Mucosa of rectum (tissue), 2 donors: Measurements from ENCODE around the gene LRRC25.
A peak's percentile ranks its signal among the peaks of the same experiment; 100 is the strongest.
"Not testable (repeated sequence)": the region's sequence is repeated elsewhere in the genome, so short reads cannot be mapped to it uniquely, and the experiment has no call there.

Experiments used
- H3K27ac ChIP-seq, 2 donors: one replicate each; pipeline ENCODE4 v1.7.0; 2013; ENCODE audit warnings: inconsistent platforms in 2 of 2, low read depth in 2 of 2, low read length in 2 of 2
- H3K27me3 ChIP-seq, 2 donors: one replicate each; pipeline ENCODE4 v1.7.0; 2013; ENCODE audit warnings: low read length in 2 of 2; ENCODE audit not compliant: control insufficient read depth in 2 of 2, insufficient read depth in 2 of 2
- H3K36me3 ChIP-seq, 2 donors: one replicate each; pipeline ENCODE4 v1.7.0; 2013; ENCODE audit warnings: low read length in 2 of 2; ENCODE audit not compliant: control insufficient read depth in 2 of 2, insufficient read depth in 2 of 2
- H3K4me1 ChIP-seq, 2 donors: one replicate each; pipeline ENCODE4 v1.7.0; 2013; ENCODE audit warnings: low read length in 2 of 2, mild to moderate bottlenecking in 1 of 2; ENCODE audit not compliant: control insufficient read depth in 2 of 2, insufficient read depth in 2 of 2
- H3K4me3 ChIP-seq, 2 donors: one replicate each; pipeline ENCODE4 v1.7.0; 2013; ENCODE audit warnings: low read length in 2 of 2
- H3K9ac ChIP-seq, 2 donors: one replicate each; pipeline ENCODE4 v1.7.0; 2013; ENCODE audit warnings: low read length in 2 of 2, low read depth in 1 of 2, mild to moderate bottlenecking in 1 of 2
- H3K9me3 ChIP-seq, 2 donors: one replicate each; pipeline ENCODE4 v1.7.0; 2013; ENCODE audit warnings: low read length in 2 of 2; ENCODE audit not compliant: control insufficient read depth in 2 of 2
- donor health status: healthy.
- donor health status: Normal muscosa, but diverticular disease.

The LRRC25 gene

DNA sequence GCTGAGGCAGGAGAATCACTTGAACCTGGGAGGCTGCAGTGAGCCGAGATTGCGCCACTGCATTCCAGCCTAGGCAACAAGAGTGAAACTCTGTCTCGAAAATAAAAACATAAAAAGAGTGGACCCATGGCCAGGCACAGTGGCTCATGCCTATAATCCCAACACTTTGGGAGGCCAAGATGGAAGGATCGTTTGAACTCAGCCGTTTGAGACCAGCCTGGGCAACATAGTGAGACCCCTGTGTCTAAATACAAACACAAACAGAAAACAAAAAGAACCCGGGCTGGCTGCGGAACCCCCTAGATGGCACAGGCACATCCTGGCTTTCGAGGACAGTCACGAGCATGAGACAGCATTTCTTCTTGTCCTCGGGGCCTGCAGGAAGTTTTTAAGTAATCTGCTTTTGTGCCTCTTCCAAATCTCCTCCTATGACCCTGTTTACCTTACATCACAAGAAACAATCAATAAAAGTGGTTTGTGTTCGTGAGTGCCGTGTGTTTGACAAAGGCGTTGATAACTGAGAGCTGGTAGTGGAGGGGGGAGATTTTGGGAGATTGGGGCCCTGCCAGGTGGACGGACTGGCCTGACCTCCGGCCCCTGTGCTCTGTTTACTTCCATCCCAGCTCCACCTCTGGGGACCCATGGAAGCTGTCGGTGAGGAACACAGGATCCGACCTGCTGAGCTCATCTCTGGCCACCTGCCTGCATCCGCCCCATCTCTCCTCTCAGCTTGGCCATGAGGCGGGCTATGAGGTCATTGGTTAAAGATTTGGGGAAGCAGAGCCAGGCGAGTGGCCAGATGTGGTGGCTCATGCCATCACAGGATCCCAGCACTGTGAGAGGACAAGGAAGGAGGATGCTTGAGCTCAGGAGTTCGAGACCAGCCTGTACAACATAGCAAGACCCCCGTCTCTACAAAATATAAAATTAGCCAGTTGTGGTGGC is 17.3 kb downstream of the LRRC25 start:
- Histone ChIP-seq H3K4me1 (peaks cover 9 to 17% of the 10 kb centered on the region in 2 donors), H3K36me3 (no peaks in the 10 kb centered on the region), H3K9ac (peak overlapping the region; percentile 9 to 54), H3K27me3 (no peaks in the 10 kb centered on the region), H3K9me3 (no peaks in the 10 kb centered on the region), H3K4me3 (no peak overlapping the region), H3K27ac (peak overlapping the region; percentile 77 to 79)

DNA sequence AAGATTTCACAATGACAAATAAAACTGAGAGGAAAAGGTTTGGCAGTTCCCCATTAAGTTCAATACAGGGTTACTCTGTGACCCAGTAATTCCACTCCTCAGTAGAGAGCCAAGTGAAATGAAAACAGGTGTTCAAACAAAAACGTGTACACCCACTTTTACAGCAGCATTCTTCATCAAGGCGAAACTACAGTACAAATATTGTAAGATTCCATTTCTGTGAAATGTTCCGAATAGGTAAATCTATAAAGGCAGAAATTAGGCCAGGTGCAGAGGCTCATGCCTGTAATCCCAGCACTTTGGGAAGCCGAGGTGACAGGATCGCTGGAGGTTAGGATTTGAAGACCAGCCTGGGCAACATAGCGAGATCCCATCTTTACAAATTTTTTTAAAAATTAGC is 20.4 kb downstream of the LRRC25 start:
- Histone ChIP-seq H3K27ac (peak overlapping the region; percentile 34 to 38), H3K9me3 (no peaks in the 10 kb centered on the region), H3K9ac (no peak overlapping the region), H3K36me3 (no peaks in the 10 kb centered on the region), H3K4me3 (no peak overlapping the region), H3K27me3 (no peaks in the 10 kb centered on the region), H3K4me1 (peaks cover 18 to 31% of the 10 kb centered on the region in 2 donors)

DNA sequence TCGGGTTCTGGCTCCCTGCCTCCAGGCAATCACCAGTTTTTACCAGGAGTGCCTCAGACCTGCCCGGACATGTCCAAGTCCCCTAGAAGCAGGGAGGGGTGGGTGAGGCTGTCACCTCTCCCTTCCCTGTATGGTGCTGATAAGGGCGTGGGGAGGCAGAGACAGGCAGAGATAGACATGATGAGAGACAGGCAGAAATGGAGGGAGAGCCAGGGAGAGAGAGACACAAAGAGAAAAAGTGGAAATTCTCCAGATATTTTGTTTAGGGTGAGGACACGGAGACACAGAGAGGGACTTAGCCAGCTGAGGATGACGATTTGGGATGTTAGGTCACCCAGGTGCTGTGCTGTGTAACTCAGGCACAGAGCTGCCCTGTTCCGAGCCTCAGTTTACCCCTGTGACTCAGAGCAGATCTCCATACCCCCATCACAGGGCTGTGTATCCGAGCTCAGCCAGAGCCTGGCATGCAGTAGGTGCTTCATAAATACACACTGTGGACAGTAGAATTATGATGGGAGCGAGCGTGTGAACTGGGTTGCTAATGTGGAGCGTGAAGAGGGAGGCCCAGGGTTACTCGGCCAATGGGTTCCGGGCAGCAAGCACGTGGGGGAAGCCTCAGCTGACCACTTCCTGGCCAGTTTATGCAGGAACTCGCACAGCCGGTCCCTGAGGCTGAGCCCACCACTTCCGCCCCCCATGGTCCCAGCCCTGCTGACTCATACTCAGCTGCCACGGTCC is 23.4 kb downstream of the LRRC25 start:
- no peaks in the 10 kb centered on the region for H3K9me3 ChIP-seq
- H3K9ac ChIP-seq: peak overlapping the region; percentile 54
- H3K27ac ChIP-seq: peak overlapping the region; percentile 59 to 86
- peaks cover 11 to 21% of the 10 kb centered on the region in 2 donors for H3K4me1 ChIP-seq
- H3K36me3 ChIP-seq: no peaks in the 10 kb centered on the region
- H3K27me3 ChIP-seq: no peaks in the 10 kb centered on the region
- peak overlapping the region in 1 of 2 donors; percentile 42 for H3K4me3 ChIP-seq

DNA sequence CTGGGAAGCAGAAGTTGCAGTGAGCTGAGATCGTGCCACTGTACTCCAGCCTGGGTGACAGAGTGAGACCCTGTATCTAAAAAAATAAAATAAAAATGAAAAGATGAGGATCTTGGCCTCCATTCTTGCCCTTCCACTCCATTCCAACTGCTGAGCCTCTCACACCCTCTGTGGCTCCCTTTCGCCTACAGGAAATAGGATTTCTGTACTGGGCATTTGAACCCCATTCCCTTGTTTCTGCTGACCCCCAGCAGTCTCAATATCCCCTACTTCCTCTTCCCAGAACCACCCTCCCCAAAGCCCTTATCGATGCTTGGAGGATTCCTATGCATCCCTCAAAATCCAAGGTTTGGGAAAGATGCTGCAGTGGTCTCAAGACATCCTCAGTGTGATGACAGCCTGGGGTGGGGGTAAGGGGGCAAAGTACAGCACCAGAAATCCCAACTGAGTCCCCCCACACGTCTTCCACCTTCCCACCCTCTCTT is 24.0 kb downstream of the LRRC25 start:
- H3K9me3 ChIP-seq: no peaks in the 10 kb centered on the region
- H3K27ac ChIP-seq: peak overlapping the region; percentile 59 to 86
- H3K27me3 ChIP-seq: no peaks in the 10 kb centered on the region
- no peaks in the 10 kb centered on the region for H3K36me3 ChIP-seq
- peak overlapping the region; percentile 54 for H3K9ac ChIP-seq
- no peak overlapping the region for H3K4me3 ChIP-seq
- H3K4me1 ChIP-seq: peaks cover 11 to 21% of the 10 kb centered on the region in 2 donors

DNA sequence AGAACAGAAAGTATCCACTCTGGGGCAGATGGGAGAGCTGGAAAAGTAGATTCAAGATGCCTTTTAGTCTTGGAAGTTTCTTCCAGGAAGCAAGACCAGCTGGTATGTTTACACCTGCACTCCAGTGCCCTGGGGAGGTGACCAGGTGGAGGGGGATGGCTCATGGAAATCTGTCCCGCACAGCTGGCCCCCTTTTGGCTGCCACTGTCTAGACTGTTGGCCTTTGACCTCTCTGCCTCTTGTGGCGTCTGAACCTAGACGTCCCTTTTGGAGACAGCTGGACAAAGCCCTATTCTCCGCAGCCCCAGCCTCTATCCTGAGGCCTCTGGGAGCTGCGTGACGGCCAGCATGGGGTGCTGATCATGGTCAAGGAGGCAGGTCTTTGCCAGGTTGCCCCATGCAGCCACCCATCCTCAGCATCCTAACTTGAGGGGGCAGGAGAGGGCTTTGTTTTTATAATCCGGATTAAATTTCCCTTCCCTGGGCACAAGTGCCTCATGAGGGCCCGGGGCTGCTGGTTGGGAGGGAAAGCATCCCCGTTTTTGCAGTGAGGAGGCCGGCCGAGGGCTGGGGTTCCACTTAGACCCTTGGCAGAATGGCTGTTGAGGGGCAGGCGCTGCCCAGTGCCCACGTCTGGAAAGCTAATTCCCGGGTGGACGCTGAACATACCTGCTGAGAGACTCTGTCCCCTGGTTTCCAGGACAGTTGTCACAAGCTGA is 28.8 kb downstream of the LRRC25 start:
- H3K36me3 ChIP-seq: peaks cover 2 to 3% of the 10 kb centered on the region in 2 donors
- H3K27ac ChIP-seq: peak overlapping the region in 1 of 2 donors; percentile 23
- H3K9ac ChIP-seq: no peak overlapping the region
- no peak overlapping the region for H3K4me3 ChIP-seq
- H3K9me3 ChIP-seq: no peaks in the 10 kb centered on the region
- peaks cover 14 to 15% of the 10 kb centered on the region in 2 donors for H3K4me1 ChIP-seq
- H3K27me3 ChIP-seq: no peaks in the 10 kb centered on the region

DNA sequence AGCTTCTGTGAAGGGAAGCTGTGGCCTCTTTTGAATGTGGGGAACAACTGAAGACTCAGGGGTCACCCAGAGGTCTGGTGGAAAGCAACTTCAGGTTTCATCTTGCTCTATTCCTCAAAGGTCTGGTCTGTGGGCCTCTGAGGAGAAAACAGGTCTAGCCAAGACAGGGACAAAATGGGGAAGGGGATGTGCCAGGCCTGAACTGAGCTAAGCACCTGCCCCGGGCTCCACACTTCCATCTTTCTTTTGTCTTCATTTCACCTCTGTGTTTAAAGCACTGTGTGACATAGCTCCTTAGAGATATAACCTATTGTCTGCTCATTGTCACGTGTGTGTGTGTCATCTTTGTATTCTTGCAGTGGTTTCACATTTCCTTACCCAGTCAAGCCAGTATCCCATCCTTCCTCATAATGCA is 31.4 kb downstream of the LRRC25 start:
- Histone ChIP-seq H3K9ac (peak overlapping the region in 1 of 2 donors; percentile 85), H3K4me3 (no peak overlapping the region), H3K27ac (peak overlapping the region; percentile 88 to 93), H3K27me3 (no peaks in the 10 kb centered on the region), H3K9me3 (no peaks in the 10 kb centered on the region), H3K4me1 (peaks cover 12 to 19% of the 10 kb centered on the region in 2 donors), H3K36me3 (peaks cover 13 to 17% of the 10 kb centered on the region in 2 donors)

DNA sequence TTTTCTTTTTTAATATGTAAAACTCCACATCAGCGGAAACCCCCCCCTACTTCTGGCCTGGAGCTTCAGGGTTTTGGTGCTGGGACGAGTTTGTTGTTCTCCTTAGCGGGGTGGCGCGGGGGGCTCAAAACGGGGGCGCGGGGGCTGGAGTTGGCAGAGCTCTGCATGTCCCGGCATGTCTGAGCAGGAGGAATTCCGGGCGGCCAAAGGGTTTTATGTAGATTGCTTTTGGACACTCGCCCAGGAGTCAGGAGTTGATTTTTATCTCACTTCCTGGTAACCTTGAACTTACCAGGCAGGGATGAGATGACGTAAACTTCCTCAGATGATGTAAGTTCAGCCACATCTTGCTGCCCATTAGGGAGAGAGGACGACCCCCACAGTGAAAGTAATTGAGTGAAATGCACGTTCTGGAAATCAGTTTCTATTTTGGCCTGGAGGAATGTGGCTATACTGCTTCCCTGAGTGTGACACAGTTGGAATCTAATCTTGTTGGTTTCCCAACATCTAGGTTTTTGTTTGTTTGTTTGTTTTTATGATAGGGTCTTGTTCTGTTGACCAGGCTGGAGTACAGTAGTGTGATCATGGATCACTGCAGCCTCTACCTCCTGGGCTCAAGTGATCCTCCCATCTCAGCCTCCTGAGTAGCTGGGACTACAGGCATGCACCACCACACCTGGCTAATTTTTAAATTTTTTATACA is 32.4 kb downstream of the LRRC25 start:
- peaks cover 12 to 19% of the 10 kb centered on the region in 2 donors for H3K4me1 ChIP-seq
- peak overlapping the region; percentile 4 to 26 for H3K4me3 ChIP-seq
- H3K9ac ChIP-seq: peak overlapping the region; percentile 75 to 85
- no peaks in the 10 kb centered on the region for H3K9me3 ChIP-seq
- peak overlapping the region; percentile 88 to 93 for H3K27ac ChIP-seq
- peaks cover 13 to 17% of the 10 kb centered on the region in 2 donors for H3K36me3 ChIP-seq
- H3K27me3 ChIP-seq: no peaks in the 10 kb centered on the region

DNA sequence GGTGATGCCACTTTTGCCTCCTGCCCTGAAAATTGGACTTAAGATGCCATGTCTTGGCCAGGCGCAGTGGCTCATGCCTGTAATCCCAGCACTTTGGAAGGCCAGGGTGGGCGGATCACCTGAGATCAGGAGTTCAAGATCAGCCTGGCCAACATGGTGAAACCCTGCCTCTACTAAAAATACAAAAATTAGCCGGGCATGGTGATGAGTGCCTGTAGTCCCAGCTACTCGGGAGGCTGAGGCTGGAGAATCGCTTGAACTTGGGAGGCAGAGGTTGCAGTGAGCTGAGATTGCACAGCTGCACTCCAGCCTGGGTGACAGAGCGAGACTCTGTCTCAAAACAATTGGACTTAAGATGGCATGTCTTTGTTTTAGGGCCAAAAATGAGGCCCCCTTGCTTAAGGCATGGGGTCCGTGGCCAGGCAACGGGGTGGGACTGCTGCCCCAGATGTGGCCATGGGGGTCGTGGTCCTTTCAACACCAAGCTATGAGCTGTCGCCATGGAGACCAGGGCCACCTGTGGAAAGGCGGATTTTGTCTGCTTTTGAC is 33.1 kb downstream of the LRRC25 start:
- Histone ChIP-seq H3K4me3 (peak overlapping the region; percentile 4 to 26), H3K36me3 (peaks cover 13 to 19% of the 10 kb centered on the region in 2 donors), H3K4me1 (peaks cover 12 to 19% of the 10 kb centered on the region in 2 donors), H3K27ac (peak overlapping the region; percentile 88 to 93), H3K9ac (peak overlapping the region; percentile 75 to 85)
- H3K27me3 ChIP-seq, H3K9me3 ChIP-seq: not testable (repeated sequence)

DNA sequence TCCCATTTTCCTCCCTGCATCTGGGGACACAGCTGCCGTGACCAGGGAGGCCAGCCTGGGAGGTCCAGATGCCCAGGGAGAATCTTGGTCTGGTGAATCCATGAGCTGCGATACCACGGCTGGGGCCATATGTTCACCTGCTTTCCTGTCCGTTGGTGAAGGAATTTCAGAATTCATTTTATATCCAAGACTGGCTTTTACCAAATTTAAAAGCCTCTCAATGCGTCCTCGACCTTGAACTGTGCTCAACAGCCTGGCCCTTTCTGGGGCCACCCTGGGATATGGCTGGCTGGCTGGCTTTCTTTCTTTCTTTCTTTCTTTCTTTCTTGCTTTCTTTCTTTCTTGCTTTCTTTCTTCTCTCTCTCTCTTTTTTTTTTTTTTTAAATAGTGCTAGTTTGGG is 33.6 kb downstream of the LRRC25 start:
- peaks cover 12 to 19% of the 10 kb centered on the region in 2 donors for H3K4me1 ChIP-seq
- peaks cover 17 to 23% of the 10 kb centered on the region in 2 donors for H3K36me3 ChIP-seq
- no peaks in the 10 kb centered on the region for H3K27me3 ChIP-seq
- H3K27ac ChIP-seq: peak overlapping the region; percentile 88 to 93
- no peak overlapping the region for H3K9ac ChIP-seq
- H3K9me3 ChIP-seq: no peaks in the 10 kb centered on the region
- H3K4me3 ChIP-seq: no peak overlapping the region
